Neural progenitor cell (in vitro differentiated cells): Measurements from ENCODE around the gene ABCG2. TPM values are rescaled to one million over a fixed set of nuclear protein-coding genes. Genes with fewer than 3 reads are reported as not detected.

Source experiments
- DNase-seq: peaks from one replicate; pipeline ENCODE4 v3.0.0-alpha.2; 2016; ENCODE audit warnings: low spot score
- H2AFZ ChIP-seq: fragments of 200-600 bp; sonication (generic); replicated peaks from 2 replicates; pipeline ENCODE4 v1.6.1; 2016; ENCODE audit warnings: antibody characterized with exemption
- H3F3A ChIP-seq: fragments of 200-600 bp; sonication (generic); 2 replicates; pipeline ENCODE4 v1.6.1; 2016; ENCODE audit warnings: antibody characterized with exemption, low read depth
- H3K27ac ChIP-seq: fragments of 200-600 bp; sonication (generic); 2 replicates; pipeline ENCODE4 v1.5.1; 2016; ENCODE audit warnings: mild to moderate bottlenecking
- H3K27me3 ChIP-seq: fragments of 200-600 bp; sonication (generic); 2 replicates; pipeline ENCODE4 v1.6.1; 2016; ENCODE audit warnings: mild to moderate bottlenecking, moderate library complexity
- H3K36me3 ChIP-seq: fragments of 200-600 bp; sonication (generic); 2 replicates; pipeline ENCODE4 v1.5.1; 2016
- H3K4me1 ChIP-seq: fragments of 200-600 bp; sonication (generic); 2 replicates; pipeline ENCODE4 v1.6.1; 2016; ENCODE audit warnings: mixed run types
- H3K4me2 ChIP-seq: fragments of 200-600 bp; sonication (generic); 2 replicates; pipeline ENCODE4 v1.6.1; 2016
- H3K4me3 ChIP-seq: fragments of 200-600 bp; sonication (generic); 2 replicates; pipeline ENCODE4 v1.5.1; 2016
- H3K79me2 ChIP-seq: fragments of 200-600 bp; sonication (generic); 2 replicates; pipeline ENCODE4 v1.6.1; 2016; ENCODE audit warnings: low read depth
- H3K9ac ChIP-seq: fragments of 200-600 bp; sonication (generic); 2 replicates; pipeline ENCODE4 v1.6.1; 2016
- H3K9me3 ChIP-seq: fragments of 200-600 bp; sonication (generic); 2 replicates; pipeline ENCODE4 v1.5.1; 2016; ENCODE audit warnings: low read depth
- H4K20me1 ChIP-seq: fragments of 200-600 bp; sonication (generic); 2 replicates; pipeline ENCODE4 v1.6.1; 2016; ENCODE audit warnings: low read depth
- H3K27ac Mint-ChIP-seq: 3 replicates; pipeline ENCODE4 v1.8.0; 2021; ENCODE audit warnings: mixed read lengths
- H3K27me3 Mint-ChIP-seq: 2 replicates; pipeline ENCODE4 v1.8.0; 2022; ENCODE audit warnings: low read depth, mild to moderate bottlenecking, inconsistent platforms, moderate library complexity, mixed read lengths; ENCODE audit not compliant: insufficient read depth
- H3K36me3 Mint-ChIP-seq: 3 replicates; pipeline ENCODE4 v1.8.0; 2021; ENCODE audit warnings: mixed read lengths
- H3K4me1 Mint-ChIP-seq: 3 replicates; pipeline ENCODE4 v1.8.0; 2021; ENCODE audit warnings: mixed read lengths
- H3K4me3 Mint-ChIP-seq: 3 replicates; pipeline ENCODE4 v1.8.0; 2021; ENCODE audit warnings: mild to moderate bottlenecking, moderate library complexity, mixed read lengths
- H3K9me3 Mint-ChIP-seq: 3 replicates; pipeline ENCODE4 v1.8.0; 2020; ENCODE audit warnings: mixed read lengths
- CTCF ChIP-seq: fragments of 200-600 bp; sonication (generic); IDR thresholded peaks from 2 replicates; pipeline ENCODE4 v1.5.1; 2017; ENCODE audit warnings: antibody characterized with exemption, mild to moderate bottlenecking
- EZH2 ChIP-seq: fragments of 200-600 bp; sonication (generic); IDR thresholded peaks from 2 replicates; pipeline ENCODE4 v1.6.1; 2017; ENCODE audit warnings: antibody characterized with exemption, mild to moderate bottlenecking, moderate library complexity
- EZH2phosphoT487 ChIP-seq: fragments of 200-600 bp; sonication (generic); IDR thresholded peaks from 2 replicates; pipeline ENCODE4 v1.6.1; 2017; ENCODE audit warnings: antibody characterized with exemption
- total RNA-seq: library from RNA; depleted of rRNA; stranded (reverse); fragments of >200 nt; gene quantifications from 2 replicates; pipeline ENCODE4 v1.2.3, GENCODE V29; 2015; ENCODE audit warnings: low replicate concordance

Gene ABCG2
- total RNA-seq, 1 donor from 2014 or later: 2.4 TPM

GRCh38 chr4:88064410-88064809, 94.0 kb downstream of the ABCG2 start:
- no peak overlapping the region for H3K27ac Mint-ChIP-seq
- Histone ChIP-seq H3K36me3 (peaks cover 40% of the 10 kb centered on the region), H3K27ac (no peak overlapping the region), H3K4me1 (no peaks in the 10 kb centered on the region), H4K20me1 (no peaks in the 10 kb centered on the region), H3K9me3 (no peaks in the 10 kb centered on the region), H3K4me2 (no peak overlapping the region), H3K27me3 (no peaks in the 10 kb centered on the region), H3K79me2 (no peaks in the 10 kb centered on the region), H3F3A (no peaks in the 10 kb centered on the region), H3K9ac (no peak overlapping the region), H2AFZ (no peak overlapping the region), H3K4me3 (no peak overlapping the region)
- no peak for DNase-seq
- peaks cover 46% of the 10 kb centered on the region for H3K36me3 Mint-ChIP-seq
- H3K9me3 Mint-ChIP-seq: peaks cover 7% of the 10 kb centered on the region
- H3K4me3 Mint-ChIP-seq: no peak overlapping the region
- no peaks in the 10 kb centered on the region for H3K4me1 Mint-ChIP-seq
- no peak for TF ChIP-seq EZH2
- TF ChIP-seq CTCF: no peak
- no peak for TF ChIP-seq EZH2phosphoT487
- H3K27me3 Mint-ChIP-seq: no peaks in the 10 kb centered on the region

GRCh38 chr4:88063634-88064296, 94.7 kb downstream of the ABCG2 start:
- peaks cover 7% of the 10 kb centered on the region for H3K9me3 Mint-ChIP-seq
- Histone ChIP-seq H2AFZ (no peak overlapping the region), H3K27ac (no peak overlapping the region), H3K9me3 (no peaks in the 10 kb centered on the region), H3K36me3 (peaks cover 35% of the 10 kb centered on the region), H3K27me3 (no peaks in the 10 kb centered on the region), H3K9ac (no peak overlapping the region), H3F3A (no peaks in the 10 kb centered on the region), H3K4me3 (no peak overlapping the region), H4K20me1 (no peaks in the 10 kb centered on the region), H3K79me2 (no peaks in the 10 kb centered on the region), H3K4me1 (no peaks in the 10 kb centered on the region), H3K4me2 (no peak overlapping the region)
- H3K27ac Mint-ChIP-seq: no peak overlapping the region
- no peaks in the 10 kb centered on the region for H3K27me3 Mint-ChIP-seq
- H3K4me1 Mint-ChIP-seq: no peaks in the 10 kb centered on the region
- no peak overlapping the region for H3K4me3 Mint-ChIP-seq
- DNase-seq: no peak
- no peak for TF ChIP-seq CTCF
- TF ChIP-seq EZH2phosphoT487: no peak
- TF ChIP-seq EZH2: no peak
- H3K36me3 Mint-ChIP-seq: peaks cover 46% of the 10 kb centered on the region

DNA sequence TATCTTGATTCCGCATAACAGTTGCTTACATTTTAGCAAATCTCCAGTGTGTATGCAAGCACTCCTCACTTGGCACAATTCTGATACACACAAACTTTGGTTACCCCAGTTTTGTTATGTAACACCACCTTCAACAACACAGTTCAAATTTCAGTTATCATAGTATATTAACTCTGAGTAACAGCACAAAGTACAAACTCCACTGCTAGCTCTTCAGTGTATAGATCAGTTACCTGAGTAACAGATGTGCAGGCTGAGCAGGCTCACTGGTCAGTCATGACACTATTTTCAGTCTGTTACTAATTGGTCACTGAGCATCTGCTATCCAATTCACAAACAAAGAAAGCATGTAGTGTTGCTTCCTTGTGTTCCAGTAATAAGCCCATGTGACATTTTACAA, 95.6 kb downstream of the ABCG2 start:
- Mint-ChIP-seq H3K27ac (no peak overlapping the region), H3K4me3 (no peak overlapping the region), H3K9me3 (peaks cover 3% of the 10 kb centered on the region), H3K27me3 (no peaks in the 10 kb centered on the region), H3K36me3 (peaks cover 43% of the 10 kb centered on the region), H3K4me1 (no peaks in the 10 kb centered on the region)
- DNase-seq: no peak
- Histone ChIP-seq H4K20me1 (no peaks in the 10 kb centered on the region), H3K4me1 (no peaks in the 10 kb centered on the region), H2AFZ (no peak overlapping the region), H3K27ac (no peak overlapping the region), H3K9me3 (no peaks in the 10 kb centered on the region), H3K9ac (no peak overlapping the region), H3K27me3 (no peaks in the 10 kb centered on the region), H3F3A (no peaks in the 10 kb centered on the region), H3K79me2 (no peaks in the 10 kb centered on the region), H3K36me3 (peaks cover 37% of the 10 kb centered on the region), H3K4me2 (no peak overlapping the region), H3K4me3 (no peak overlapping the region)
- no peak for TF ChIP-seq CTCF
- no peak for TF ChIP-seq EZH2
- no peak for TF ChIP-seq EZH2phosphoT487
